Neutrophil (primary cell): ENCODE measurements around the gene MRPS26.
"Not testable (repeated sequence)": the region's sequence is repeated elsewhere in the genome, so short reads cannot be mapped to it uniquely, and the experiment has no call there.

ENCODE experiments used
- H3K27ac ChIP-seq: fragments of 200-600 bp; sonication (generic); 2 replicates; pipeline ENCODE4 v1.5.1; 2016; ENCODE audit warnings: mild to moderate bottlenecking, moderate library complexity
- H3K27me3 ChIP-seq: fragments of 200-600 bp; sonication (generic); 2 replicates; pipeline ENCODE4 v1.6.0; 2016; ENCODE audit warnings: mild to moderate bottlenecking
- H3K36me3 ChIP-seq: fragments of 200-600 bp; sonication (generic); 2 replicates; pipeline ENCODE4 v1.5.1; 2017
- H3K4me1 ChIP-seq, 2 experiments: fragments of 200-600 bp in 1 of 2; sonication (generic) in 1 of 2; 1 replicate in 1 of 2; 2 replicates in 1 of 2; pipeline versions ENCODE4 v1.5.1 to v1.6.1; 2013 to 2016; ENCODE audit warnings: low read depth in 1 of 2, low read length in 1 of 2, mild to moderate bottlenecking in 1 of 2, moderate library complexity in 1 of 2; ENCODE audit not compliant: control insufficient read depth in 1 of 2, insufficient read depth in 1 of 2
- H3K4me3 ChIP-seq, 2 experiments: fragments of 200-600 bp in 1 of 2; sonication (generic) in 1 of 2; 1 replicate in 1 of 2; 2 replicates in 1 of 2; pipeline ENCODE4 v1.5.1; 2013 to 2016; ENCODE audit warnings: low read depth in 1 of 2, low read length in 1 of 2, mild to moderate bottlenecking in 1 of 2, moderate library complexity in 1 of 2
- H3K9me3 ChIP-seq: fragments of 200-600 bp; sonication (generic); 2 replicates; pipeline ENCODE4 v1.5.1; 2016
- TF ChIP-seq, protein P1 (sequence below): fragments of 200-600 bp; sonication (generic); IDR thresholded peaks from 2 replicates; pipeline ENCODE4 v1.5.1; 2016; ENCODE audit warnings: antibody characterized with exemption

Gene MRPS26

GRCh38 chr20:3021777-3022176 lies 24.1 kb upstream of the MRPS26 start:
- Histone ChIP-seq H3K27me3 (no peaks in the 10 kb centered on the region), H3K27ac (no peak overlapping the region), H3K36me3 (peaks cover 85% of the 10 kb centered on the region), H3K4me3 (no peak overlapping the region), H3K4me1 (no peaks in the 10 kb centered on the region), H3K9me3 (no peaks in the 10 kb centered on the region)
- TF ChIP-seq, protein P1, sequence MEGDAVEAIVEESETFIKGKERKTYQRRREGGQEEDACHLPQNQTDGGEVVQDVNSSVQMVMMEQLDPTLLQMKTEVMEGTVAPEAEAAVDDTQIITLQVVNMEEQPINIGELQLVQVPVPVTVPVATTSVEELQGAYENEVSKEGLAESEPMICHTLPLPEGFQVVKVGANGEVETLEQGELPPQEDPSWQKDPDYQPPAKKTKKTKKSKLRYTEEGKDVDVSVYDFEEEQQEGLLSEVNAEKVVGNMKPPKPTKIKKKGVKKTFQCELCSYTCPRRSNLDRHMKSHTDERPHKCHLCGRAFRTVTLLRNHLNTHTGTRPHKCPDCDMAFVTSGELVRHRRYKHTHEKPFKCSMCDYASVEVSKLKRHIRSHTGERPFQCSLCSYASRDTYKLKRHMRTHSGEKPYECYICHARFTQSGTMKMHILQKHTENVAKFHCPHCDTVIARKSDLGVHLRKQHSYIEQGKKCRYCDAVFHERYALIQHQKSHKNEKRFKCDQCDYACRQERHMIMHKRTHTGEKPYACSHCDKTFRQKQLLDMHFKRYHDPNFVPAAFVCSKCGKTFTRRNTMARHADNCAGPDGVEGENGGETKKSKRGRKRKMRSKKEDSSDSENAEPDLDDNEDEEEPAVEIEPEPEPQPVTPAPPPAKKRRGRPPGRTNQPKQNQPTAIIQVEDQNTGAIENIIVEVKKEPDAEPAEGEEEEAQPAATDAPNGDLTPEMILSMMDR: no peak

- H3K36me3 ChIP-seq: peaks cover 88% of the 10 kb centered on the region
- H3K9me3 ChIP-seq, H3K4me3 ChIP-seq, H3K4me1 ChIP-seq, H3K27ac ChIP-seq, H3K27me3 ChIP-seq: not testable (repeated sequence)
These were observed 23.0 kb upstream of the MRPS26 start for GRCh38 chr20:3022559-3023490.

DNA sequence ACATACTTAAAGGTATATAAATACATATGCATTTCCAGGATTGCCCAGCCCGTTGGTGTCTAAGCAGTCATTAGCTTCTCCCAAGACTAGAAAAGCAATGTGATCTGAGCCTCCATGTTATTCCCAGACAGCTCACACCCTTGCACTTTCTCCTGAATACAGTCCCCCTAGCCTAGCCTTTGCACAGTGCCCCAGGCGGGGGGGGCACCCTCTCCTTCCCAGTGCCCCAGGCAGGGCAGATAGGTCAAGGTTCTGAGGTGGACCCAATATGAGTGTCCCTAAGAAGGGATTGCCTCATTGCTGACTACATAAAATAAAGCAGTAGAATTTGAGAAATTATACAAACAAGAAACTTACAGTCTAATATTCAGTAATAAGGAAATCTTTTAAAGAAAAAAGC lies 17.9 kb upstream of the MRPS26 start:
- peaks cover 87% of the 10 kb centered on the region for H3K36me3 ChIP-seq

DNA sequence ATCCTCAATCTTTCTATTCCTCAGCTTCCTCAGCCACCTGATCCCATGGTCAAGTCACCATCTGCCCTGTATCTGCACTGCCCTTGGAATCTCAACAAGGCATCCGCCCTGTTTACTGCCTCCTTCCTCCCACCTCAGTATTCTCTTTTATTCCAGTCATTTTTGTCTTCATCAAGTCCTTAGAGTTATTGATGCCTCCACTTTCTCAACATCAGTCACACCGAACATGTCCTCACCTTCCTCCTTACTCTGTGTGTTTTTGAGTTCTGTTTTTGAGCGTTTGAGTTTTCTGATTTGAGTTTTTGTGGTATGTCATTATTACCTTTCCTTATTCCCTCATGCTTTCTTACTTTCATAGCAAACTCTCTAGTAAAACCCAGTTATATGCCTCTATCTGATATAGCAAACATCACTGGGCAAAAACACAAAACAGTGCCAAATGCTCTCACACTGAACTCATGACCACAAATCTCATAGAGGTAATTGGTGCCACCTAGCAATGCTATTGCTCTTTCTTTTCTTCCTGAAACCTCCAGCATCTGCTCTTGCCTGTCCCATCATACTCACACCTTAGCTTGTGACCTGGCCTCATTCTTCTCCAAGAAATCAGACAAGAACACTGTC lies 14.2 kb upstream of the MRPS26 start:
- no peaks in the 10 kb centered on the region for H3K9me3 ChIP-seq
- no peak overlapping the region for H3K27ac ChIP-seq
- no peaks in the 10 kb centered on the region for H3K27me3 ChIP-seq
- TF ChIP-seq, protein P1: no peak
- H3K36me3 ChIP-seq: peaks cover 76% of the 10 kb centered on the region
- H3K4me3 ChIP-seq: no peak overlapping the region
- no peaks in the 10 kb centered on the region for H3K4me1 ChIP-seq

More for the DNA sequence above, 17.9 kb upstream of the MRPS26 start:
- no peaks in the 10 kb centered on the region for H3K9me3 ChIP-seq
- no peak overlapping the region for H3K27ac ChIP-seq
- no peaks in the 10 kb centered on the region for H3K4me1 ChIP-seq
- H3K27me3 ChIP-seq: no peaks in the 10 kb centered on the region
- no peak overlapping the region for H3K4me3 ChIP-seq
- TF ChIP-seq, protein P1: no peak

- Histone ChIP-seq H3K27me3 (no peaks in the 10 kb centered on the region), H3K36me3 (peaks cover 76% of the 10 kb centered on the region)
- TF ChIP-seq, protein P1: no peak
These were observed 13.2 kb upstream of the MRPS26 start for GRCh38 chr20:3032624-3033023.

DNA sequence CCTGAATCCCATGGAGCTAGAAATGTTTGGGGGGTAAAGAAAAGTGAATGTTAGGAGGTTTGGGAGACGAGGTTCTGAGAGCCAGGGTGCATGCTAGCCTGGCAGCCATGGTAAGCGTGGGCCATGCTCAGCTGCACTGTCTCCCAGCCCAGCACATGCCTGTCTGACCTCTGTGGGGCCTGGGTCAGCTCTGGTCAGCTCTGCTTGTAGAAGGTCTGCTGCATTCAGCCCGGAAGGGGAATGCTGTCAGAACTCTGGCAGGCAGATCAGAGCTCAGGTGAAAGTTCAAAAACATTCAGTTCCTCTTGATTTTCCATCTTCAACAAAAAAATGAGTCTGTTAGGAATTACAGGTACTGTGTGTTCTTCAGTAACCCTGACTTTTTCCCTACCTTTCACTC lies 8.2 kb upstream of the MRPS26 start:
- Histone ChIP-seq H3K4me3 (no peak overlapping the region), H3K36me3 (peaks cover 70% of the 10 kb centered on the region), H3K9me3 (no peaks in the 10 kb centered on the region), H3K27me3 (no peaks in the 10 kb centered on the region), H3K27ac (no peak overlapping the region), H3K4me1 (no peaks in the 10 kb centered on the region)
- TF ChIP-seq, protein P1: no peak

More at GRCh38 chr20:3032624-3033023, 13.2 kb upstream of the MRPS26 start:
- Histone ChIP-seq H3K4me1 (no peaks in the 10 kb centered on the region), H3K27ac (no peak overlapping the region), H3K9me3 (no peaks in the 10 kb centered on the region), H3K4me3 (no peak overlapping the region)
